Loucy (cell line): ENCODE measurements around the gene LRRC71.

Experiments
- CTCF ChIP-seq: fragments of 200-600 bp; sonication (generic); conservative IDR thresholded peaks from 2 replicates; pipeline ENCODE4 v1.5.1; 2014; ENCODE audit warnings: mild to moderate bottlenecking, antibody characterized with exemption, low read length
- EZH2phosphoT487 ChIP-seq: fragments of 200-600 bp; IDR thresholded peaks from 2 replicates; pipeline ENCODE4 v1.6.1; 2018; ENCODE audit warnings: antibody characterized with exemption, mild to moderate bottlenecking, moderate library complexity, borderline replicate concordance

GRCh38 chr1:156905651-156906050, 14.8 kb upstream of the LRRC71 start:
- TF ChIP-seq CTCF (no peak), EZH2phosphoT487 (no peak)
